Measurements from ENCODE around the gene PGAP2. TPM values are rescaled to one million over a fixed set of nuclear protein-coding genes. Genes with fewer than 3 reads are reported as not detected.

PGAP2 gene
- total and polyA plus RNA-seq, 10 of the 15 experiments (the other 5 are each of a cell fraction or from before 2014, with no cell fraction given) = 12.3 to 37.4 (median 31.9) TPM

DNA sequence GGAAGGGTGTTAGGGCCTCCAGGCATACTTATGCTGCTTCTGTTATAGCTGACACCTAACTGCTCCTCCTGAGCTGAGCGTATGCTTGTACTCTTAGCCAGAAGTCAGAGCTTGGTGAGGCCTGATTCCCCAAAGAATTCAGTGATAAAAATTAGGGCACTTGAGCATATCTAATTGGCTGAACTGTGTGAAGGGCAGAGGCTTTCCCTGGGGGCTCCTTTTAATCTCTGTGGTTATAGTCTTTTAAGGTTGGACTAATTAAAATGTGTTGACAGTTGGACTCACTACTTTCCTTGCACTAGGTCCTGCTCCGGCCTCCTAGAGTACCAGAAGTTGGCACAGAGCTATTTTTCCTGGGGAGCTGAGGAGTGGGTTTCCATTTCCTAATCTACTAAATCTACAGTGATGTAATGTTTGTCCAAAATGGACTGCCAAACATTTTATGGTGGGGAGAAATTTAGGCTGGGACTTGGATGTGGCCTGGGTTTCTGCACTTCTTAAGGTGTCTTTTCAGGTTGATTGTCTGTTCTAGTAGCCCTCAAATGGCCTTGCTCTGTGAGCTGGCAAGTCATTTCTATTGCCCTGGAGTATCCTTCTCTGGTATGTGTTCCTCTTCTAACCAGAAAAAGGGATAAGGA is 65.5 kb downstream of the PGAP2 start:
- Histone ChIP-seq H3K79me2 (ENCODE audit: control insufficient read depth, insufficient read depth, low read length) (peaks cover 83% of the 10 kb centered on the region), H3K9ac (ENCODE audit: control insufficient read depth, insufficient read depth, low read length) (no peak overlapping the region), H3K9me3 (replicated peaks; ENCODE audit: control insufficient read depth, insufficient read depth, low read length) (no peaks in the 10 kb centered on the region), H4K20me1 (ENCODE audit: control insufficient read depth, insufficient read depth) (no peaks in the 10 kb centered on the region), H3K27ac (ENCODE audit: control insufficient read depth, insufficient read depth) (no peak overlapping the region), H3K4me3 (no peak overlapping the region), H3K27me3 (replicated peaks in 1 of 2; ENCODE audit: control insufficient read depth in 2 of 2, insufficient read depth in 2 of 2, low read length in 1 of 2) (no peaks in the 10 kb centered on the region), H3K4me1 (ENCODE audit: control insufficient read depth, insufficient read depth, low read length) (peaks cover 50% of the 10 kb centered on the region), H3K4me2 (ENCODE audit: control insufficient read depth, insufficient read depth) (no peak overlapping the region), H2AFZ (ENCODE audit: control insufficient read depth, low read depth, low read length) (no peak overlapping the region), H3K36me3 (ENCODE audit: control insufficient read depth in 2 of 2, insufficient read depth in 2 of 2, low read length in 1 of 2) (no peaks in the 10 kb centered on the region)
- no TSS peak for BruUV-seq (replicated peaks)
- ChIA-PET CTCF (interaction anchor here (1.0 to 37.4 kb wide), 5 partner anchors 14 to 199 kb away, joined by 4 to 1047 read pairs (median 11); partner anchors contain the start of genes RHOG and STIM1), POLR2A (interaction anchor here (2.8 to 18.1 kb wide), 3 partner anchors 9 to 28 kb away, joined by 15 to 405 read pairs (median 16); partner anchors contain the start of gene STIM1), RAD21 (ENCODE audit: unreplicated experiment) (interaction anchor here (0.9 to 16.8 kb wide), 11 partner anchors 8 to 199 kb away, joined by 3 to 253 read pairs (median 8); partner anchors contain the start of gene STIM1), SMC1A (ENCODE audit: uncharacterized antibody, unreplicated experiment) (interaction anchor here (0.7 to 23.8 kb wide), 15 partner anchors 10 to 198 kb away, joined by 3 to 633 read pairs (median 4); partner anchors contain the start of genes RHOG and STIM1)
- ATAC-seq = no peak
- intact Hi-C loops (cut with micrococcal nuclease; ENCODE audit: unreplicated experiment) (no loop called here), in situ Hi-C loops (cut with MboI) (loop anchor here (25.0 kb wide), 2 partner anchors 1463 to 1813 kb away; partner anchors contain the start of genes OR51B5, TRIM22 and TRIM5)
- FAIRE-seq = no peak
- no peak for DNase-seq (ENCODE audit: low read depth, low spot score)
- 100% methylated on average over 2 of the region's 2 CpGs for WGBS (ENCODE audit: insufficient coverage, insufficient replicate concordance, low lambda C conversion rate, missing lambda C conversion rate)
- TF ChIP-seq BCL11A (IDR thresholded peaks at IDR 0.05; ENCODE audit: low read depth, low read length) = peak; percentile 74; the same call in 1 of the 2 replicates
- TF ChIP-seq FOXK2 (IDR thresholded peaks at IDR 0.05) = no peak
- no peak for TF ChIP-seq SREBF2 (IDR thresholded peaks at IDR 0.05; ENCODE audit: low read length)
- TF ChIP-seq HSF1 (IDR thresholded peaks at IDR 0.05; ENCODE audit: low read depth, low read length) = no peak
- TF ChIP-seq, protein P1, sequence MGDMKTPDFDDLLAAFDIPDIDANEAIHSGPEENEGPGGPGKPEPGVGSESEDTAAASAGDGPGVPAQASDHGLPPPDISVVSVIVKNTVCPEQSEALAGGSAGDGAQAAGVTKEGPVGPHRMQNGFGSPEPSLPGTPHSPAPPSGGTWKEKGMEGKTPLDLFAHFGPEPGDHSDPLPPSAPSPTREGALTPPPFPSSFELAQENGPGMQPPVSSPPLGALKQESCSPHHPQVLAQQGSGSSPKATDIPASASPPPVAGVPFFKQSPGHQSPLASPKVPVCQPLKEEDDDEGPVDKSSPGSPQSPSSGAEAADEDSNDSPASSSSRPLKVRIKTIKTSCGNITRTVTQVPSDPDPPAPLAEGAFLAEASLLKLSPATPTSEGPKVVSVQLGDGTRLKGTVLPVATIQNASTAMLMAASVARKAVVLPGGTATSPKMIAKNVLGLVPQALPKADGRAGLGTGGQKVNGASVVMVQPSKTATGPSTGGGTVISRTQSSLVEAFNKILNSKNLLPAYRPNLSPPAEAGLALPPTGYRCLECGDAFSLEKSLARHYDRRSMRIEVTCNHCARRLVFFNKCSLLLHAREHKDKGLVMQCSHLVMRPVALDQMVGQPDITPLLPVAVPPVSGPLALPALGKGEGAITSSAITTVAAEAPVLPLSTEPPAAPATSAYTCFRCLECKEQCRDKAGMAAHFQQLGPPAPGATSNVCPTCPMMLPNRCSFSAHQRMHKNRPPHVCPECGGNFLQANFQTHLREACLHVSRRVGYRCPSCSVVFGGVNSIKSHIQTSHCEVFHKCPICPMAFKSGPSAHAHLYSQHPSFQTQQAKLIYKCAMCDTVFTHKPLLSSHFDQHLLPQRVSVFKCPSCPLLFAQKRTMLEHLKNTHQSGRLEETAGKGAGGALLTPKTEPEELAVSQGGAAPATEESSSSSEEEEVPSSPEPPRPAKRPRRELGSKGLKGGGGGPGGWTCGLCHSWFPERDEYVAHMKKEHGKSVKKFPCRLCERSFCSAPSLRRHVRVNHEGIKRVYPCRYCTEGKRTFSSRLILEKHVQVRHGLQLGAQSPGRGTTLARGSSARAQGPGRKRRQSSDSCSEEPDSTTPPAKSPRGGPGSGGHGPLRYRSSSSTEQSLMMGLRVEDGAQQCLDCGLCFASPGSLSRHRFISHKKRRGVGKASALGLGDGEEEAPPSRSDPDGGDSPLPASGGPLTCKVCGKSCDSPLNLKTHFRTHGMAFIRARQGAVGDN (IDR thresholded peaks at IDR 0.05) = peak; percentile 54; the same call in 1 of the 2 replicates
- TF ChIP-seq MEF2A (IDR thresholded peaks at IDR 0.05; ENCODE audit: insufficient read depth, low read depth, low read length) = no peak
- TF ChIP-seq ZZZ3 (IDR thresholded peaks at IDR 0.05; ENCODE audit: control insufficient read depth, insufficient read length, low read depth) = no peak
- TF ChIP-seq MEF2B (IDR thresholded peaks at IDR 0.05; ENCODE audit: partially characterized antibody, poor library complexity, severe bottlenecking) = peak; percentile 90
- no peak for TF ChIP-seq ESRRA (IDR thresholded peaks at IDR 0.05; ENCODE audit: low read length)
- TF ChIP-seq NR2F1 (conservative IDR thresholded peaks at IDR 0.05) = peak; percentile 54
- TF ChIP-seq ZBTB40 (IDR thresholded peaks at IDR 0.05; ENCODE audit: borderline replicate concordance) = no peak
- TF ChIP-seq BHLHE40 (IDR thresholded peaks at IDR 0.05; ENCODE audit: borderline replicate concordance in 1 of 2, low read depth in 2 of 2, low read length in 1 of 2) = peak in 1 of 2 experiments; percentile 10; a peak in 1 of 4 replicates
- TF ChIP-seq JUNB (IDR thresholded peaks at IDR 0.05) = no peak
- no peak for TF ChIP-seq YBX1 (IDR thresholded peaks at IDR 0.05)

All from GM12878 (cell line).